NK-92 (cell line): ENCODE data around the gene GNB1.
"Not testable (repeated sequence)": the region's sequence is repeated elsewhere in the genome, so short reads cannot be mapped to it uniquely, and the experiment has no call there.

Source experiments
- DNase-seq: peaks from one replicate; lab custom pipeline; 2025; ENCODE audit not compliant: unreplicated experiment; lab: John Stamatoyannopoulos, UW

Gene GNB1

DNA sequence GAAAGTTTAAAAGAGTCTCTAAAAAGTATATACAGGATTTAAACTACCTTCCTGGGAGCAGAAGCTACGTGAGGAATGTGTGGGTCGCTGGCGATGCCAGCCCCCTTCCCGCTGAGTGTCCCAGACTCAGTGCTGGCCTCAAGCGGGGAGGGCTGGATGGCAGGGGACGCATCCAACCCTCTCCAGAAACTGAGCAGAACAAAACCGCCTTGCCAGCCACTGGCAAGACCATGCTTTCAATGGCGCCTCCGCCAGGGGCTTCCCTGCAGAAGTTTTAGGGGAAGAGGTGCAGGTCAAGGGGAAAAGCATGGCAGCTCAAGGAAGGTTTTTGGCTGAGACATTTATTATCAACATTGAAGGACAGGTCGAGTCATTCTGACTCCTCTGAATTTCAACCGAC is 138.7 kb downstream of the GNB1 start:
- no peak for DNase-seq

DNA sequence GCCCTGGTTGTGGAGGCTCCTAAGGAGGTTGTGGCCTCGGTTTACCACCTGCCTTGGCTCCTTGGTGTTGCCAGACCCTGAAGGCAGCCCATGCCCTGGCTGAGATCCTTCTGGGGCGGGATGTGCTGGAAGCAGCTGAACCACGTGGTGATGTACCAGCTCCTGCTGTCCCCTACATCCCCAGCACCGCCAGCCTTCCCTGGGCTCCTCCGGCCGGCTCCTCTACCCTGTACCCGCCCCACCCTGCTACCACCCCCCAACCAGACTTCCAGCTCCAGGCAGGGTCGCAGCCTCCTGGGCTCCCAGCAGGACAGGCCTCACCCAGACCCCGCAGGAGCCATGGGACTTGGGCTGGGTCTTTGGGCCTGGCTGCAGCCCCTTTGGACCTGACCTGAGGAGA is 140.9 kb downstream of the GNB1 start:
- DNase-seq: not testable (repeated sequence)

DNA sequence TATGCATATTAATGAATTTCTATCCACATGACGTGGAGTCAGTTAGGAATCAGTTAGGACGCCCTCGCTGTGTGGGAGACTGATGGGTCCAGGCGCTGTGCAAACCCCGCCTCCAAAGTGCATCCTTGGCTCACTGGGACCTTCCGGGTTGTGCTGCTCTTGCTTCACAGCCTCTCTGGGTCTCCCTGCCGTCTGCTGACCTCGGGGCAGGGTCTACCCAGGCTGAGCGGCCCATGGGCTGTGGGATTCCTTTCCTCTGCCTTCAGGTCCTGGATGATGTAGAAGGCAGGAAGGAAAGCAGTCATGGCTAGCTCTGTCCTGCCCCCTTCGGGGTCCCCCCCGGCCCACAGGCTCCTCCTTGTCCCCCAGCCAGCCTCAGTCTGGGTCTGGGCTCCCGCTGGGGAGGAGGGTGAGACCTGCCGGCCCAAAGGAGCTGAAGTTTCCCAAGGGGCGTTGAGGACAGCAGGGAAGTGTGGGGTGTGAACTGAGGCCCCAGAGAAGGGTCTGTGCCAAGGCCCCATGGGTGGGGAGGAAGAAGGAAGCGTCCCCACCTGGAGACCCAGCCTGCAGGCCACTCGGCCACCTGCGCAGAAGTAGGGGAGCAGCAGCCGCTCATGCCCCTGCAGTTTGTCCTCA is 142.1 kb downstream of the GNB1 start:
- no peak for DNase-seq

DNA sequence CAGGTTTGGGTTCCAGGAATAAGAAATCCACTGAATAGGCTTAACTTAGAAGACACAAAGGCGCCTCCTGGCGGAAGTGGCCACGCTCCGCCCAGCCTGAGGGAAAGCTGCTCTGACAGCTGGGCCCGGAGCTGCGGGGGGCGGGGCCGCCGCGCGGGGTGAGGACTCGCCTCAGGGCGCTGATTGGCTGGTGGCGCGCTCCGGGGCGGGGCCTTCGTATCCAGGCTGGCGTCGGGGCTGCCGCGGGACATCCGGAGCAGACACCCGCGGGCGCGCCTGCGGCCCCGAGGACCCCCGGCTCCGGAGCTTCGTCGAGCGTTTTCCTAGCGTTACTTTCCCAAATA is 144.3 kb downstream of the GNB1 start:
- DNase-seq: not testable (repeated sequence)

GRCh38 chr1:1745651-1746565 is 145.0 kb downstream of the GNB1 start:
- not testable (repeated sequence) for DNase-seq

DNA sequence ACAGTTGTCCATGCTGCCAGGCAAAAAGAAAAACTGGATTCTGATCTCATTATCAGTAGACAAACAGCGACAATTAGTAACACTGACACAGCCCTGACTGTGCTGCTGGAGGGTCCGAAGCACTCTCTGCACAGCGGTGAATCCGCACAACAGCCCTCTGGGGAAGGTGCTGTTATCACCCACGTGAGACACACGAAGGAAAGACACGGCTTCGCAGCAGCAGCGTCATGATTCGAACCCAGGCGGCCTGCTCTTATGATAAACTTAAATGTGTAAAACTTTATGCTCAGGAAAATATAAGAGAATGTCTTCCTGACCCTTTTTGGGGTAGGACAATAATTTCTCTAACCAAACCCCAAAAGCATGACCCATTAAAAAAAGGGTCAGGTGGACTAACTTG is 148.4 kb downstream of the GNB1 start:
- not testable (repeated sequence) for DNase-seq

DNA sequence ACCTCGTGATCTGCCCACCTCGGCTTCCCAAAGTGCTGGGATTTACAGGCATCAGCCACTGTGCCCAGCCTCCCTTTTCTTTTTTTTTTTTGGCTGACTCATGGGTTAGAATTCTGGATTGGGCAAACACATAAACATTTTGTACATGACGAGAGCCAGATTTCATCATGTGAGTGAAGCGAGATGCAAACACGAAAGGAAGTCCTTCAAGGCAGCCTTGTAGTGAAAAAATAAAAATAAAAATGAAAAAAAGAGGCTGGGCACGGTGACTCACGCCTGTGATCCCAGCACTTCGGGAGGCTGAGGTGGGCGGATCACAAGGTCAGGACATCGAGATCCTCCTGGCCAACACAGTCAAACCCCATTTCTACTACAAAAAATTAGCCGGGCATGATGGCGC is 149.9 kb downstream of the GNB1 start:
- DNase-seq: not testable (repeated sequence)

DNA sequence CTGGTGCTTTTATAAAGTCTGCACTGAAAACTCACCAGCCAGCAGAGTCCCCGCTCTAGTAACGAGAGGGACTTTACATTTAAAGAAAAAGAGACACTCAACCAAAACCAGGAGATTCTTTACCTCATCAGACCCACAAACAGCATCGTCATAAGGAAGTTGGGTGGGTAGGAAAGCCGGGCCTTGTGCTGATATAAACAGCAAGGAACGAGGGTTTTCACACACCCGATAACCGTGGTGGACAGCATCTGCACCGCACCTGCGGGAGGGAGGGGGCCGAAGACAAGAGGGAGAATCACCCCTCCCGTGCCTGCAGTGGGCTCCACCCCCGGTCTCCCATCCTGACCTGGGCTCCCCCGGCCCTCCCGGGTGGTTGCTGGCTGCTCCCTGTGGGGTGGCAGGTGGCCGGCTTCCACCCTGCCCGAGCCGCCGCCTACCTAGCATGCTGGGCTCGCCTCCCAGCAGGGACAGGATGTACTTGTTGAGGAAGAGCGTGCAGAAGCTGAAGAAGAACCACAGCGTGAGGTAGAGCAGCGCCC is 152.0 kb downstream of the GNB1 start:
- DNase-seq: not testable (repeated sequence)

GRCh38 chr1:1737675-1738590 is 153.0 kb downstream of the GNB1 start:
- not testable (repeated sequence) for DNase-seq
